ENCODE data around the gene SH3RF2.

GRCh38 chr5:145951071-145951470 is 14.7 kb downstream of the SH3RF2 start:
- TF ChIP-seq POLR2AphosphoS5 (IDR thresholded peaks at IDR 0.05; ENCODE audit: borderline replicate concordance, low read depth, low read length) (no peak), EZH2 (IDR thresholded peaks at IDR 0.05) (no peak), FOXP2 (optimal IDR thresholded peaks at IDR 0.05; ENCODE audit: control extremely low read depth, extremely low read length, insufficient read depth) (no peak)
